Esophagus squamous epithelium (tissue), 5 donors: ENCODE measurements around the gene PDE10A. TPM values are rescaled to one million over a fixed set of nuclear protein-coding genes. Genes with fewer than 3 reads are reported as not detected.

Experiments used
- DNase-seq: peaks from one replicate; lab custom pipeline; 2025; lab: John Stamatoyannopoulos, UW
- H3K27ac ChIP-seq, 4 donors: fragments of 200-600 bp; sonication (generic); one replicate each; pipeline ENCODE4 v1.5.1; 2016 to 2019; ENCODE audit warnings: mild to moderate bottlenecking in 1 of 4
- H3K27me3 ChIP-seq, 4 donors: fragments of 200-600 bp; sonication (generic); 1 replicate in 3 of 4; 2 replicates in 1 of 4; pipeline versions ENCODE4 v1.5.1 to v1.6.0; 2017 to 2021; ENCODE audit warnings: antibody characterized with exemption in 1 of 4
- H3K36me3 ChIP-seq, 3 donors: fragments of 200-600 bp; sonication (generic); one replicate each; pipeline ENCODE4 v1.5.1; 2016 to 2019
- H3K4me1 ChIP-seq, 3 donors: fragments of 200-600 bp; sonication (generic); one replicate each; pipeline ENCODE4 v1.5.1; 2017 to 2019
- H3K4me3 ChIP-seq, 4 donors: fragments of 200-600 bp; sonication (generic); 1 replicate in 3 of 4; 2 replicates in 1 of 4; pipeline ENCODE4 v1.5.1; 2016 to 2019; ENCODE audit warnings: mild to moderate bottlenecking in 2 of 4, moderate library complexity in 1 of 4
- H3K9me3 ChIP-seq, 3 donors: fragments of 200-600 bp; sonication (generic); one replicate each; pipeline ENCODE4 v1.5.1; 2016 to 2019
- POLR2A ChIP-seq, 4 donors: fragments of 450-650 bp; IDR thresholded peaks; one replicate each; pipeline ENCODE4 v1.6.1; 2017; ENCODE audit warnings: antibody characterized with exemption in 4 of 4, mild to moderate bottlenecking in 4 of 4, moderate library complexity in 3 of 4
- WGBS, 2 donors: methylation state at CpG; one replicate each; pipeline ENCODE4 v1.1.5; 2018; 5-methylcytosine and 5-hydroxymethylcytosine counted together
- intact Hi-C: fragments of 100-400 bp; cut with DNase I; formaldehyde crosslinking; loops from one replicate; pipeline ENCODE4 v1.15.0; 2022
- total RNA-seq, 4 donors: library from RNA; depleted of rRNA; stranded (reverse); fragments of >200 nt; gene quantifications; one replicate each; pipeline ENCODE4 v1.1.0, GENCODE V29; 2016
- TF ChIP-seq, protein P1 (sequence below), 6 experiments: fragments of 450-650 bp in 4 of 6; fragments of 200-600 bp in 2 of 6; sonication (generic) in 2 of 6; IDR thresholded peaks; one replicate each; pipeline ENCODE4 v1.5.1; 2016 to 2019; ENCODE audit warnings: antibody characterized with exemption in 6 of 6, mild to moderate bottlenecking in 4 of 6, moderate library complexity in 4 of 6
- donor health status: DM: yes; HTN: yes; CAD: no.

PDE10A gene
- total RNA-seq, 4 donors from 2014 or later, result 0.27 to 3.1 (median 1.4) TPM

DNA sequence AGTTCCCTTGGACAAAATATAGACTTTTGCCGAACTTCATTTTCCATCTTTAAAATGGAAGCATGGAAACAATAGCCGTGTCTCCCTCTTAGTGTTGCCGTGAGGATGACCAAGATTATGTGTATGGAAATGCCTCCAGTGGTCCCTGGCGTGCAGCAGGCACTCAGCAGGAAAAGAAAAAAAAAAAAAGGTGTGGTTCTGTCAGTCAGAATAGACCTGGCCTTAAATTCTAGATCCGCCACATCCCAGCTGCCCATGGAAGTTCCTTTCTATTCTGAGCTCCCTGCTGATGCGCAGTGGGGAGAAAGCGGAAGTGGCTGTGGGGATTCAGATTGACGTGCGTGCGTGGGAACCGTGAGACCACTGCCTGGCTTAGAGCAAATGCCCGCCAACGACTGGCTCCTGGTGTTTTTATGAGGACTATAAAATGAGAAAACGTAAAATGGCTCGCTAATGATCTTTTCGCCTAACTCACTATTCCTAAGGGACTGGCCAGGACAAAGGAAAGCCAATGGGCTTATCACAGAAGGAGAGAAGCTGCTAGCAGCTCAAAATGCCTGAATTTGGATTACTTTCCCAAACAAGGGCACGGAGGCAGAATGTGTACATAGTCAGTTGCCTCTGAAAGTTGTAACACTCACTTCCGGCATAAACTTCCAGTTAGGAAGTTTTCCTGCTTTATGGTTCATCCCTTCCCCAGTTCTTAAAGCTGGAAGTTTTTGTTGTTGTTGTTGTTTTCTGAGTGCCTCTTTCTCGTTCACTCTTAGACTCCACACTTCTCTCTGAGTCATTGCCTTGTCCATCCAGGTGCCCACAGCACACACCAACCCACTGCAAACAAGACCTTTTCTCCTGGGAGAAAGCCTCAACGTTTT is 11.4 kb upstream of the PDE10A start:
- no peaks in the 10 kb centered on the region for H3K4me1 ChIP-seq
- peaks cover 0 to 23% (median 0%) of the 10 kb centered on the region in 4 donors for H3K27me3 ChIP-seq
- DNase-seq, result no peak
- H3K27ac ChIP-seq, result no peak overlapping the region
- 61 to 62% methylated on average over 20 of the region's 20 CpGs for WGBS, 2 donors
- intact Hi-C loops, result no loop called here
- H3K4me3 ChIP-seq, result no peak overlapping the region
- H3K9me3 ChIP-seq, result no peaks in the 10 kb centered on the region
- no peaks in the 10 kb centered on the region for H3K36me3 ChIP-seq
- no peak for TF ChIP-seq POLR2A (IDR thresholded peaks at IDR 0.05)
- TF ChIP-seq, protein P1, sequence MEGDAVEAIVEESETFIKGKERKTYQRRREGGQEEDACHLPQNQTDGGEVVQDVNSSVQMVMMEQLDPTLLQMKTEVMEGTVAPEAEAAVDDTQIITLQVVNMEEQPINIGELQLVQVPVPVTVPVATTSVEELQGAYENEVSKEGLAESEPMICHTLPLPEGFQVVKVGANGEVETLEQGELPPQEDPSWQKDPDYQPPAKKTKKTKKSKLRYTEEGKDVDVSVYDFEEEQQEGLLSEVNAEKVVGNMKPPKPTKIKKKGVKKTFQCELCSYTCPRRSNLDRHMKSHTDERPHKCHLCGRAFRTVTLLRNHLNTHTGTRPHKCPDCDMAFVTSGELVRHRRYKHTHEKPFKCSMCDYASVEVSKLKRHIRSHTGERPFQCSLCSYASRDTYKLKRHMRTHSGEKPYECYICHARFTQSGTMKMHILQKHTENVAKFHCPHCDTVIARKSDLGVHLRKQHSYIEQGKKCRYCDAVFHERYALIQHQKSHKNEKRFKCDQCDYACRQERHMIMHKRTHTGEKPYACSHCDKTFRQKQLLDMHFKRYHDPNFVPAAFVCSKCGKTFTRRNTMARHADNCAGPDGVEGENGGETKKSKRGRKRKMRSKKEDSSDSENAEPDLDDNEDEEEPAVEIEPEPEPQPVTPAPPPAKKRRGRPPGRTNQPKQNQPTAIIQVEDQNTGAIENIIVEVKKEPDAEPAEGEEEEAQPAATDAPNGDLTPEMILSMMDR (IDR thresholded peaks at IDR 0.05), result no peak

DNA sequence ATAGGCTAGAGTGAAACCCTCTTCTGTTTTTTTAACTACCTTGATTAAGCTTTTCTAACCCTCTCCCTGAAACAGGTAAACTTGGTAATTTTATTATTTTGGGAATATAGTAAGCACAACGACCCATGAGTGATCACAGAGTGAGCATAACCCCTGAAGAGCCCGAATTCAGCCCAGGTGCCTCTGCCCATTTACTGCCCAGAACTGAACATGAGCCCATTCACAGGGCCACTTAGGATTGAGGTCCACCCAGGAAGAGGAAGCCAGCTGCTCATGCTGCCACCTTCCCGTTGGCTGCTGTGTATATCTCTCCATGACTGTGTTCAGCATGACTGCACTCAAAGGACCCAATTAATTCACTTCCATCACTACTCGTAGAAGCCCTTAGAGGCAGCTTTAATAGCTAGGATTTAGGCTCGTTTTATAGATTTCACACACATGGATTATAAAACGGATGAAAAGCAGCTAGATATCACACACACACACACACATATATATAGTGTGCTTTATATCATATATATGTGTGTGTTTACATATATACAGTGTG is 8.3 kb upstream of the PDE10A start:
- intact Hi-C loops, result no loop called here
- Histone ChIP-seq H3K36me3 (no peaks in the 10 kb centered on the region), H3K27me3 (peaks cover 0 to 51% (median 0%) of the 10 kb centered on the region in 4 donors), H3K4me3 (no peak overlapping the region), H3K4me1 (no peaks in the 10 kb centered on the region), H3K9me3 (no peaks in the 10 kb centered on the region), H3K27ac (no peak overlapping the region)
- no peak for TF ChIP-seq POLR2A (IDR thresholded peaks at IDR 0.05)
- TF ChIP-seq, protein P1 (IDR thresholded peaks at IDR 0.05), result no peak
- 67 to 72% methylated on average over 5 to 6 of the region's 6 CpGs for WGBS, 2 donors
- no peak for DNase-seq

DNA sequence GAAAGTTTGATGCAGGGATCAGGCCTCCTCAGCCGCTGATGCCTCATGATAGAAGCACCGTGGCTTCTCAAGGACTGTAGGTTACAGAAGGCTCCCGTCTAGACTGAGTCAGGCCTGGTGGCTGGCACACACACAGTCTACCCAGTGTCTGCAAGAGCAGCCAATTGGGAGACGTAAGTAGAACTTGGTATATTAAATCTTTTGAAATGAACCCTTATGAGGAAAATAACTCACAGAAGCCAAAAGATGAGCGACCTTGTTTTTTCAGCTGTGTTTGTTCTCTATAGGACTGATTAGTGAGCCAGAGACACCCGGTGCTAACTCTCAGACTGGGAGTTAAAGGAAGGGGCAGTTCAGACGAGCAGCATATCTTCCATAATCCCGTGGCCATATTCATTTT is 5.9 kb upstream of the PDE10A start:
- Histone ChIP-seq H3K4me3 (no peak overlapping the region), H3K36me3 (no peaks in the 10 kb centered on the region), H3K27ac (no peak overlapping the region), H3K9me3 (no peaks in the 10 kb centered on the region), H3K27me3 (peaks cover 0 to 75% (median 8%) of the 10 kb centered on the region in 4 donors), H3K4me1 (peaks cover 2 to 14% (median 6%) of the 10 kb centered on the region in 3 donors)
- no peak for TF ChIP-seq POLR2A (IDR thresholded peaks at IDR 0.05)
- TF ChIP-seq, protein P1 (IDR thresholded peaks at IDR 0.05), result no peak
- WGBS, 2 donors, result 49 to 72% methylated on average over 8 of the region's 8 CpGs
- intact Hi-C loops, result no loop called here
- no peak for DNase-seq

- no peaks in the 10 kb centered on the region for H3K36me3 ChIP-seq
- no peak overlapping the region for H3K4me3 ChIP-seq
- peaks cover 12 to 98% (median 17%) of the 10 kb centered on the region in 4 donors for H3K27me3 ChIP-seq
- WGBS, 2 donors, result 15 to 18% methylated on average over 4 of the region's 4 CpGs
- TF ChIP-seq, protein P1 (IDR thresholded peaks at IDR 0.05), result no peak
- TF ChIP-seq POLR2A (IDR thresholded peaks at IDR 0.05), result no peak
- H3K4me1 ChIP-seq, result peaks cover 23 to 49% (median 31%) of the 10 kb centered on the region in 3 donors
- no peaks in the 10 kb centered on the region for H3K9me3 ChIP-seq
- intact Hi-C loops, result no loop called here
- no peak for DNase-seq
- no peak overlapping the region for H3K27ac ChIP-seq
These were observed 2.3 kb upstream of the PDE10A start for GRCh38 chr6:165665384-165665672.
